Measurements from ENCODE around the gene PSTPIP2.
"Not testable (repeated sequence)": the region's sequence is repeated elsewhere in the genome, so short reads cannot be mapped to it uniquely, and the experiment has no call there.

The PSTPIP2 gene

GRCh38 chr18:45984546-45985235, 87.4 kb downstream of the PSTPIP2 start:
- no peak for DNase-seq (ENCODE audit: low read depth in 2 of 2)

GRCh38 chr18:45981821-45982220, 90.2 kb downstream of the PSTPIP2 start:
- no peak for DNase-seq (ENCODE audit: low read depth in 2 of 2)

- no peak for DNase-seq (ENCODE audit: low read depth in 2 of 2)
Measured at GRCh38 chr18:45980229-45980628, 91.8 kb downstream of the PSTPIP2 start.

GRCh38 chr18:45978084-45978483, 94.0 kb downstream of the PSTPIP2 start:
- DNase-seq (ENCODE audit: low read depth in 2 of 2) = no peak

- DNase-seq (ENCODE audit: low read depth in 2 of 2) = no peak
Measured at GRCh38 chr18:45976974-45977373, 95.1 kb downstream of the PSTPIP2 start.

- no peak for DNase-seq (ENCODE audit: low read depth in 2 of 2)
Measured at GRCh38 chr18:45976566-45976965, 95.5 kb downstream of the PSTPIP2 start.

GRCh38 chr18:45974088-45974536, 97.9 kb downstream of the PSTPIP2 start:
- peak; percentile 80 to 81 for DNase-seq (ENCODE audit: low read depth in 2 of 2)

- peak; percentile 83 to 84 for DNase-seq (ENCODE audit: low read depth in 2 of 2)
Measured at GRCh38 chr18:45967007-45967706, 104.9 kb downstream of the PSTPIP2 start, which contains the start of gene EPG5. EPG5 (minus strand) TSS chr18:45967329; CDS start chr18:45967239, 90 bp downstream.

GRCh38 chr18:45964913-45965312, 107.1 kb downstream of the PSTPIP2 start:
- not testable (repeated sequence) for DNase-seq (ENCODE audit: low read depth in 2 of 2)

GRCh38 chr18:45962866-45963265, 109.2 kb downstream of the PSTPIP2 start:
- DNase-seq (ENCODE audit: low read depth in 2 of 2) = peak in 1 of 2 experiments; percentile 45

- no peak for DNase-seq (ENCODE audit: low read depth in 2 of 2)
Measured at GRCh38 chr18:45962461-45962860, 109.6 kb downstream of the PSTPIP2 start.

- not testable (repeated sequence) for DNase-seq (ENCODE audit: low read depth in 2 of 2)
Measured at GRCh38 chr18:45959484-45959883, 112.6 kb downstream of the PSTPIP2 start.

GRCh38 chr18:45958730-45959129, 113.3 kb downstream of the PSTPIP2 start:
- no peak for DNase-seq (ENCODE audit: low read depth in 2 of 2)

GRCh38 chr18:45958027-45958426, 114.0 kb downstream of the PSTPIP2 start:
- DNase-seq (ENCODE audit: low read depth in 2 of 2) = no peak

GRCh38 chr18:45957100-45957499, 115.0 kb downstream of the PSTPIP2 start:
- no peak for DNase-seq (ENCODE audit: low read depth in 2 of 2)

- DNase-seq (ENCODE audit: low read depth in 2 of 2) = peak; percentile 84 to 85
Measured at GRCh38 chr18:45954070-45954934, 117.8 kb downstream of the PSTPIP2 start.

- peak; percentile 69 to 73 for DNase-seq (ENCODE audit: low read depth in 2 of 2)
Measured at GRCh38 chr18:45951016-45951714, 120.9 kb downstream of the PSTPIP2 start.

- DNase-seq (ENCODE audit: low read depth in 2 of 2) = no peak
Measured at GRCh38 chr18:45945669-45946068, 126.4 kb downstream of the PSTPIP2 start.

GRCh38 chr18:45940724-45941123, 131.3 kb downstream of the PSTPIP2 start:
- DNase-seq (ENCODE audit: low read depth in 2 of 2) = no peak

- DNase-seq (ENCODE audit: low read depth in 2 of 2) = no peak
Measured at GRCh38 chr18:45939236-45939635, 132.8 kb downstream of the PSTPIP2 start.

- DNase-seq (ENCODE audit: low read depth in 2 of 2) = no peak
Measured at GRCh38 chr18:45938488-45938935, 133.5 kb downstream of the PSTPIP2 start.

Measured in fibroblast of skin of left quadriceps (primary cell).